Cardiac muscle cell (in vitro differentiated cells and primary cell): ENCODE data around the gene TEX12. TPM values are rescaled to one million over a fixed set of nuclear protein-coding genes. Genes with fewer than 3 reads are reported as not detected.
"Not testable (repeated sequence)": the region's sequence is repeated elsewhere in the genome, so short reads cannot be mapped to it uniquely, and the experiment has no call there.

Experiments used
- DNase-seq, 2 donors: peaks; one replicate each; pipeline versions ENCODE4 v3.0.0 to v3.0.0-alpha.2; 2010 to 2017; ENCODE audit warnings: low read depth in 1 of 2, low spot score in 1 of 2
- H3K27ac ChIP-seq: fragments of 200-600 bp; sonication (generic); 2 replicates; pipeline ENCODE4 v1.5.1; 2016
- H3K27me3 ChIP-seq: fragments of 200-600 bp; sonication (generic); 2 replicates; pipeline ENCODE4 v1.6.0; 2016; ENCODE audit warnings: control low read depth
- H3K36me3 ChIP-seq: fragments of 200-600 bp; sonication (generic); 2 replicates; pipeline ENCODE4 v1.5.1; 2016; ENCODE audit warnings: control low read depth
- H3K4me1 ChIP-seq: fragments of 200-600 bp; sonication (generic); 2 replicates; pipeline ENCODE4 v1.8.1; 2017; ENCODE audit warnings: low read depth, mild to moderate bottlenecking, mixed run types
- H3K4me3 ChIP-seq: fragments of 200-600 bp; sonication (generic); 2 replicates; pipeline ENCODE4 v1.5.1; 2016; ENCODE audit warnings: mild to moderate bottlenecking
- H3K9me3 ChIP-seq: fragments of 200-600 bp; sonication (generic); 2 replicates; pipeline ENCODE4 v1.5.1; 2017; ENCODE audit warnings: low read depth, mild to moderate bottlenecking, control low read depth
- CTCF ChIP-seq: IDR thresholded peaks from 2 replicates; pipeline ENCODE4 v1.5.1; 2012; ENCODE audit warnings: low read depth, mild to moderate bottlenecking, low read length
- polyA plus RNA-seq: library from polyadenylated mRNA; unstranded; fragments of >200 nt; fragmentation: Nextera tagmentation; extraction: Ambion mirVana; gene quantifications from 2 replicates; pipeline ENCODE4 v1.2.1, GENCODE V29; 2016
- total RNA-seq: library from RNA; depleted of rRNA; stranded (reverse); fragments of >200 nt; gene quantifications from 2 replicates; pipeline ENCODE4 v1.2.3, GENCODE V29; 2016

The TEX12 gene
- total and polyA plus RNA-seq, 2 experiments from 2014 or later: 0.28 TPM; not detected in 1

- TF ChIP-seq CTCF: no peak
- no peak for DNase-seq
- Histone ChIP-seq H3K36me3 (no peaks in the 10 kb centered on the region), H3K27ac (no peak overlapping the region), H3K4me1 (no peaks in the 10 kb centered on the region), H3K27me3 (no peaks in the 10 kb centered on the region), H3K4me3 (no peak overlapping the region), H3K9me3 (no peaks in the 10 kb centered on the region)
Measured at GRCh38 chr11:112160091-112160848, 6.9 kb upstream of the TEX12 start.

GRCh38 chr11:112161012-112161411, 6.2 kb upstream of the TEX12 start:
- no peak overlapping the region for H3K27ac ChIP-seq
- no peaks in the 10 kb centered on the region for H3K36me3 ChIP-seq
- no peaks in the 10 kb centered on the region for H3K27me3 ChIP-seq
- H3K4me1 ChIP-seq: no peaks in the 10 kb centered on the region
- no peak for TF ChIP-seq CTCF
- peak in 1 of 2 donors; percentile 46 for DNase-seq
- no peak overlapping the region for H3K4me3 ChIP-seq
- H3K9me3 ChIP-seq: no peaks in the 10 kb centered on the region

- not testable (repeated sequence) for H3K27ac ChIP-seq, H3K4me1 ChIP-seq, H3K27me3 ChIP-seq, H3K4me3 ChIP-seq, H3K9me3 ChIP-seq, DNase-seq, H3K36me3 ChIP-seq
Measured at GRCh38 chr11:112162200-112162599, 5.0 kb upstream of the TEX12 start.

- H3K9me3 ChIP-seq: no peaks in the 10 kb centered on the region
- DNase-seq: no peak
- H3K27ac ChIP-seq: no peak overlapping the region
- no peaks in the 10 kb centered on the region for H3K27me3 ChIP-seq
- H3K4me1 ChIP-seq: no peaks in the 10 kb centered on the region
- TF ChIP-seq CTCF: no peak
- no peak overlapping the region for H3K4me3 ChIP-seq
- H3K36me3 ChIP-seq: no peaks in the 10 kb centered on the region
Measured at GRCh38 chr11:112162761-112163546, 4.2 kb upstream of the TEX12 start.

- Histone ChIP-seq H3K4me1 (no peaks in the 10 kb centered on the region), H3K9me3 (no peaks in the 10 kb centered on the region), H3K27ac (no peak within 1 kb of the TSS), H3K36me3 (no peaks in the 10 kb centered on the region), H3K4me3 (no peak within 1 kb of the TSS), H3K27me3 (no peaks in the 10 kb centered on the region)
- DNase-seq: peak in 1 of 2 donors; percentile 31
- no peak for TF ChIP-seq CTCF
Measured at GRCh38 chr11:112163875-112164685, 3.1 kb upstream of the TEX12 start, which contains the start of gene IL18. Gene IL18, minus strand, starts transcription at chr11:112164094. Its CDS starts 9,041 bp downstream, at chr11:112155053.
